Suprapubic skin (tissue), 4 donors: ENCODE measurements around the gene COL28A1. TPM values are rescaled to one million over a fixed set of nuclear protein-coding genes. Genes with fewer than 3 reads are reported as not detected.

Experiments
- DNase-seq, 2 donors: peaks; one replicate each; pipeline ENCODE4 v3.0.0-alpha.2; 2019; ENCODE audit warnings: low spot score in 2 of 2
- H3K27ac ChIP-seq: fragments of 200-600 bp; sonication (generic); one replicate; pipeline ENCODE4 v1.5.1; 2019
- H3K27me3 ChIP-seq: fragments of 200-600 bp; sonication (generic); one replicate; pipeline ENCODE4 v1.5.1; 2019
- H3K36me3 ChIP-seq: fragments of 200-600 bp; sonication (generic); one replicate; pipeline ENCODE4 v1.5.1; 2019
- H3K4me1 ChIP-seq: fragments of 200-600 bp; sonication (generic); one replicate; pipeline ENCODE4 v1.5.1; 2019
- H3K4me3 ChIP-seq: fragments of 200-600 bp; sonication (generic); one replicate; pipeline ENCODE4 v1.5.1; 2019; ENCODE audit warnings: mild to moderate bottlenecking
- H3K9me3 ChIP-seq: fragments of 200-600 bp; sonication (generic); one replicate; pipeline ENCODE4 v1.5.1; 2019
- EP300 ChIP-seq: sonication (generic); formaldehyde crosslinking; IDR thresholded peaks from one replicate; pipeline ENCODE4 v1.6.1; 2017; ENCODE audit warnings: antibody characterized with exemption
- POLR2A ChIP-seq, 2 donors: fragments of 450-650 bp; IDR thresholded peaks; one replicate each; pipeline ENCODE4 v1.6.1; 2017; ENCODE audit warnings: antibody characterized with exemption in 2 of 2, mild to moderate bottlenecking in 2 of 2, moderate library complexity in 2 of 2
- POLR2AphosphoS5 ChIP-seq, 3 donors: sonication (generic); formaldehyde crosslinking; IDR thresholded peaks; one replicate each; pipeline ENCODE4 v1.6.1; 2017; ENCODE audit warnings: antibody characterized with exemption in 3 of 3
- WGBS: methylation state at CpG from one replicate; pipeline ENCODE4 v1.1.5; 2018; 5-methylcytosine and 5-hydroxymethylcytosine counted together
- total RNA-seq, 4 donors: library from RNA; depleted of rRNA; stranded (reverse); fragments of >200 nt; gene quantifications; one replicate each; pipeline ENCODE4 v1.1.0, GENCODE V29; 2016
- TF ChIP-seq, protein P1 (sequence below), 2 donors: fragments of 200-600 bp in 1 of 2; fragments of 450-650 bp in 1 of 2; sonication (generic) in 1 of 2; IDR thresholded peaks; one replicate each; pipeline ENCODE4 v1.5.1; 2016 to 2019; ENCODE audit warnings: antibody characterized with exemption in 2 of 2, mild to moderate bottlenecking in 1 of 2, moderate library complexity in 1 of 2

Gene COL28A1
- total RNA-seq, 4 donors from 2014 or later = 0.85 to 2.9 (median 2.0) TPM

DNA sequence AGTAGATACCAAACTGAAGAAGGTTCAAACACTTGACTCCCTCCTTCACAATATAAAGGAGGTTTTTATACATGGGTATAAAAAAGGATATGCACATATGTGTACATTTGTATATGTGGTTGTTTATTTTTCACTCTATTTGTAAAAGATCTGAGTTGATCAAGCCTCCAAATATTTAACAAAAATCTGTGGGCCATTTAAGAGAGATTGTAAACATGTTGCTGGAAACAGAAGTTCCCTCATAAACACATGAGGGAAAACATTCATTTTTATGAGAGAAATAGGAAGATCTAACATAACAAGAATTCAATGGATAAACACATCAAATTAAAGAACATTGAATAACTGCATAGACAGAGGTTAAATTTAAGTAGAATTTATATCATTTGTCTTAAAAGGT is 81.7 kb downstream of the COL28A1 start:
- Histone ChIP-seq H3K9me3 (no peaks in the 10 kb centered on the region), H3K4me3 (no peak overlapping the region), H3K27ac (no peak overlapping the region), H3K36me3 (no peaks in the 10 kb centered on the region), H3K27me3 (no peaks in the 10 kb centered on the region), H3K4me1 (no peaks in the 10 kb centered on the region)
- TF ChIP-seq EP300 = no peak
- TF ChIP-seq POLR2A (IDR thresholded peaks at IDR 0.05) = no peak
- TF ChIP-seq, protein P1, sequence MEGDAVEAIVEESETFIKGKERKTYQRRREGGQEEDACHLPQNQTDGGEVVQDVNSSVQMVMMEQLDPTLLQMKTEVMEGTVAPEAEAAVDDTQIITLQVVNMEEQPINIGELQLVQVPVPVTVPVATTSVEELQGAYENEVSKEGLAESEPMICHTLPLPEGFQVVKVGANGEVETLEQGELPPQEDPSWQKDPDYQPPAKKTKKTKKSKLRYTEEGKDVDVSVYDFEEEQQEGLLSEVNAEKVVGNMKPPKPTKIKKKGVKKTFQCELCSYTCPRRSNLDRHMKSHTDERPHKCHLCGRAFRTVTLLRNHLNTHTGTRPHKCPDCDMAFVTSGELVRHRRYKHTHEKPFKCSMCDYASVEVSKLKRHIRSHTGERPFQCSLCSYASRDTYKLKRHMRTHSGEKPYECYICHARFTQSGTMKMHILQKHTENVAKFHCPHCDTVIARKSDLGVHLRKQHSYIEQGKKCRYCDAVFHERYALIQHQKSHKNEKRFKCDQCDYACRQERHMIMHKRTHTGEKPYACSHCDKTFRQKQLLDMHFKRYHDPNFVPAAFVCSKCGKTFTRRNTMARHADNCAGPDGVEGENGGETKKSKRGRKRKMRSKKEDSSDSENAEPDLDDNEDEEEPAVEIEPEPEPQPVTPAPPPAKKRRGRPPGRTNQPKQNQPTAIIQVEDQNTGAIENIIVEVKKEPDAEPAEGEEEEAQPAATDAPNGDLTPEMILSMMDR (IDR thresholded peaks at IDR 0.05) = no peak
- no peak for TF ChIP-seq POLR2AphosphoS5 (IDR thresholded peaks at IDR 0.05)
- DNase-seq = no peak

- H3K27ac ChIP-seq = no peak overlapping the region
- H3K36me3 ChIP-seq = no peaks in the 10 kb centered on the region
- DNase-seq = no peak
- no peak overlapping the region for H3K4me3 ChIP-seq
- no peaks in the 10 kb centered on the region for H3K4me1 ChIP-seq
- no peaks in the 10 kb centered on the region for H3K9me3 ChIP-seq
- TF ChIP-seq POLR2A (IDR thresholded peaks at IDR 0.05) = no peak
- TF ChIP-seq EP300 = no peak
- TF ChIP-seq POLR2AphosphoS5 (IDR thresholded peaks at IDR 0.05) = no peak
- TF ChIP-seq, protein P1 (IDR thresholded peaks at IDR 0.05) = no peak
- 91% methylated on average over 2 of the region's 2 CpGs for WGBS
- H3K27me3 ChIP-seq = no peaks in the 10 kb centered on the region
Observed at GRCh38 chr7:7452652-7453051, 83.0 kb downstream of the COL28A1 start.

DNA sequence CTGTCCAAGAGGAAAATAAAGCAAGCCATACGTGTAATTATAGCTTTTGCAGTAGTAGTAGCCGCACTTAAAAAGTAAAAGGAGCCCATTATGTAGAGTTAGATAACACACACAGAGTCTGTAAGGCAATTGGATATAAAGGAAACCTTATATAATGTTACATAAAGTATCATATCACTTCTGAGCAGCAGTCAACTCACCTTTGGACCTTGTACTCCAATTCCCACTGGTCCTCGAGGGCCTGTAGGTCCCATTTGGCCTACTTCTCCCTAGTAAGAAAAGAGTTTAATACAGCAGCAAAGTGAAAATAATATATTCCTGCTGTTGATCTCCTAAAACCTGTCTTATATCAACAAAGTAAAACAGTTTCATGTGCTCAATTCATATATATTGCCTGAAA is 83.6 kb downstream of the COL28A1 start:
- H3K36me3 ChIP-seq = no peaks in the 10 kb centered on the region
- H3K4me3 ChIP-seq = no peak overlapping the region
- no peak overlapping the region for H3K27ac ChIP-seq
- 96% methylated on average over 3 of the region's 3 CpGs for WGBS
- no peak for DNase-seq
- H3K4me1 ChIP-seq = no peaks in the 10 kb centered on the region
- TF ChIP-seq EP300 (no peak), POLR2AphosphoS5 (IDR thresholded peaks at IDR 0.05) (no peak), POLR2A (IDR thresholded peaks at IDR 0.05) (no peak)
- TF ChIP-seq, protein P1 (IDR thresholded peaks at IDR 0.05) = no peak
- H3K27me3 ChIP-seq = no peaks in the 10 kb centered on the region
- H3K9me3 ChIP-seq = no peaks in the 10 kb centered on the region

DNA sequence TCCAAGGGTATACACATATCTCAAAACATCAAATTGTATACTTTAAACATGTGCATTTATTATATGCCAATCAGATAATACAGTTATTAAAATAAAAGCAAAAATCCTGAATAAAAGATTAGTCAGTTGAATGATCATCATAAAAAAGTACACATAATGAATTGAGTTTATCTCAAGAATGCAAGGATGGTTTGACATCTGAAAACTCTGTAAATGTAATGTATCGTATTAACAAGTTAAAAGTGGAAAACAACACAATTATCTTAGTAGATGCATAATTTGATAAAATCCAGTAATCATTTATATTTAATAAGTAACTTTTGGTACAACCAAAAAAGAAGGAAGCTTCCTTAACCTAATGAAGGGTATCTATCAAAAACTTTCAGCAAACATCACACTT is 86.6 kb downstream of the COL28A1 start:
- no peak for DNase-seq
- 100% methylated on average over 1 of the region's 1 CpG for WGBS
- TF ChIP-seq POLR2A (IDR thresholded peaks at IDR 0.05) = no peak
- no peak for TF ChIP-seq POLR2AphosphoS5 (IDR thresholded peaks at IDR 0.05)
- TF ChIP-seq, protein P1 (IDR thresholded peaks at IDR 0.05) = no peak
- TF ChIP-seq EP300 = no peak
- H3K9me3 ChIP-seq = no peaks in the 10 kb centered on the region
- H3K4me3 ChIP-seq = no peak overlapping the region
- H3K27me3 ChIP-seq = no peaks in the 10 kb centered on the region
- H3K4me1 ChIP-seq = no peaks in the 10 kb centered on the region
- no peak overlapping the region for H3K27ac ChIP-seq
- no peaks in the 10 kb centered on the region for H3K36me3 ChIP-seq

GRCh38 chr7:7446616-7447015 is 89.1 kb downstream of the COL28A1 start:
- no peaks in the 10 kb centered on the region for H3K27me3 ChIP-seq
- no peak overlapping the region for H3K27ac ChIP-seq
- TF ChIP-seq, protein P1 (IDR thresholded peaks at IDR 0.05) = no peak
- TF ChIP-seq POLR2AphosphoS5 (IDR thresholded peaks at IDR 0.05) (no peak), EP300 (no peak), POLR2A (IDR thresholded peaks at IDR 0.05) (no peak)
- no peaks in the 10 kb centered on the region for H3K4me1 ChIP-seq
- no peaks in the 10 kb centered on the region for H3K9me3 ChIP-seq
- H3K36me3 ChIP-seq = no peaks in the 10 kb centered on the region
- DNase-seq = no peak
- H3K4me3 ChIP-seq = no peak overlapping the region
